Peyer's patch (tissue), 4 donors: Measurements from ENCODE around the gene PTPN11. TPM values are rescaled to one million over a fixed set of nuclear protein-coding genes. Genes with fewer than 3 reads are reported as not detected.
"Not testable (repeated sequence)": the region's sequence is repeated elsewhere in the genome, so short reads cannot be mapped to it uniquely, and the experiment has no call there.

Experiments used
- DNase-seq, 3 donors: peaks; one replicate each; pipeline ENCODE4 v3.0.0-alpha.2; 2017 to 2019
- H3K27ac ChIP-seq, 4 donors: fragments of 200-600 bp; sonication (generic); one replicate each; pipeline ENCODE4 v1.5.1; 2016 to 2019
- H3K27me3 ChIP-seq, 2 donors: fragments of 200-600 bp; sonication (generic); one replicate each; pipeline ENCODE4 v1.5.1; 2019
- H3K36me3 ChIP-seq, 3 donors: fragments of 200-600 bp; sonication (generic); one replicate each; pipeline ENCODE4 v1.5.1; 2016 to 2019
- H3K4me1 ChIP-seq, 4 donors: fragments of 200-600 bp; sonication (generic); one replicate each; pipeline ENCODE4 v1.5.1; 2016 to 2019
- H3K4me3 ChIP-seq, 4 donors: fragments of 200-600 bp; sonication (generic); 1 replicate in 3 of 4; 2 replicates in 1 of 4; pipeline ENCODE4 v1.5.1; 2016 to 2019; ENCODE audit warnings: mild to moderate bottlenecking in 1 of 4
- H3K9me3 ChIP-seq, 4 donors: fragments of 200-600 bp; sonication (generic); one replicate each; pipeline ENCODE4 v1.5.1; 2016 to 2019; ENCODE audit warnings: mild to moderate bottlenecking in 1 of 4
- CTCF ChIP-seq, 6 experiments: fragments of 450-650 bp in 4 of 6; fragments of 200-600 bp in 2 of 6; sonication (generic) in 1 of 6; IDR thresholded peaks; one replicate each; pipeline ENCODE4 v1.5.1; 2017 to 2019; ENCODE audit warnings: antibody characterized with exemption in 6 of 6, mild to moderate bottlenecking in 3 of 6, moderate library complexity in 1 of 6
- POLR2A ChIP-seq, 2 donors: fragments of 450-650 bp; IDR thresholded peaks; one replicate each; pipeline ENCODE4 v1.5.1; 2017; ENCODE audit warnings: antibody characterized with exemption in 2 of 2, mild to moderate bottlenecking in 2 of 2, moderate library complexity in 2 of 2
- total RNA-seq, 4 donors: library from RNA; depleted of rRNA; stranded (reverse); fragments of >200 nt; gene quantifications; one replicate each; pipeline ENCODE4 v1.1.0, GENCODE V29; 2016

The PTPN11 gene
- total RNA-seq, 4 donors from 2014 or later = 34.5 to 128 (median 40.5) TPM

- no peak for DNase-seq
- Histone ChIP-seq H3K9me3 (no peaks in the 10 kb centered on the region), H3K27me3 (no peaks in the 10 kb centered on the region), H3K27ac (no peak overlapping the region), H3K4me3 (no peak overlapping the region), H3K36me3 (no peaks in the 10 kb centered on the region), H3K4me1 (no peaks in the 10 kb centered on the region)
- no peak for TF ChIP-seq POLR2A (IDR thresholded peaks at IDR 0.05)
- no peak for TF ChIP-seq CTCF (IDR thresholded peaks at IDR 0.05)
Observed at GRCh38 chr12:112433551-112433950, 14.8 kb downstream of the PTPN11 start.

GRCh38 chr12:112438645-112439044 lies 19.9 kb downstream of the PTPN11 start:
- H3K9me3 ChIP-seq, H3K27me3 ChIP-seq, DNase-seq, H3K36me3 ChIP-seq, H3K4me1 ChIP-seq, H3K4me3 ChIP-seq, H3K27ac ChIP-seq: not testable (repeated sequence)

GRCh38 chr12:112439769-112440168 lies 21.0 kb downstream of the PTPN11 start:
- H3K27me3 ChIP-seq = no peaks in the 10 kb centered on the region
- H3K27ac ChIP-seq = no peak overlapping the region
- no peak for TF ChIP-seq POLR2A (IDR thresholded peaks at IDR 0.05)
- TF ChIP-seq CTCF (IDR thresholded peaks at IDR 0.05) = no peak
- H3K4me3 ChIP-seq = no peak overlapping the region
- H3K4me1 ChIP-seq = no peaks in the 10 kb centered on the region
- H3K9me3 ChIP-seq = no peaks in the 10 kb centered on the region
- peaks cover 0 to 1% (median 0%) of the 10 kb centered on the region in 3 donors for H3K36me3 ChIP-seq
- DNase-seq = no peak

GRCh38 chr12:112440653-112441052 lies 21.9 kb downstream of the PTPN11 start:
- not testable (repeated sequence) for H3K4me3 ChIP-seq, H3K27ac ChIP-seq, H3K27me3 ChIP-seq, DNase-seq, H3K36me3 ChIP-seq, H3K9me3 ChIP-seq, H3K4me1 ChIP-seq

DNA sequence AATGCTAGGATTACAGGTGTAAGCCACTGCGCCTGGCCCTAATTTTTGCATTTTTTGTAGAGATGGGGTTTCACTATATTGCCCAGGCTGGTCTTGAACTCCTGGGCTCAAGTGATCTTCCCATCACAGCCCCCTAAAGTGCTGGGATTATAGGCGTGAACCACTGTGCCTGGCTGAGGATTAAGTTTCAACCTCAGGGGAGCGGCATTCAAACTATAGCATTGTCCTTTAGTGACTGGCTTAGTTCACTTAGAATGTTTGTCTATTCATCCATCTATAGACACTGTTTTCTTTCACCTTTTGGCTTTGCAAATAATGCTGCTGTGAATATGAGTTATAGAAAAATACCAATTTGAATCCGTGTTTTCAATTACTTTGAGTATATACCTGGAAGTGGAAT lies 25.2 kb downstream of the PTPN11 start:
- Histone ChIP-seq H3K27me3 (no peaks in the 10 kb centered on the region), H3K27ac (no peak overlapping the region), H3K36me3 (peaks cover 0 to 37% (median 0%) of the 10 kb centered on the region in 3 donors), H3K9me3 (no peaks in the 10 kb centered on the region), H3K4me3 (no peak overlapping the region), H3K4me1 (no peaks in the 10 kb centered on the region)
- DNase-seq = no peak
- TF ChIP-seq POLR2A (IDR thresholded peaks at IDR 0.05) (no peak), CTCF (IDR thresholded peaks at IDR 0.05) (no peak)

- Histone ChIP-seq H3K36me3 (peaks cover 0 to 57% (median 0%) of the 10 kb centered on the region in 3 donors), H3K27ac (no peak overlapping the region), H3K9me3 (no peaks in the 10 kb centered on the region), H3K4me1 (no peaks in the 10 kb centered on the region), H3K4me3 (no peak overlapping the region), H3K27me3 (no peaks in the 10 kb centered on the region)
- no peak for DNase-seq
- no peak for TF ChIP-seq POLR2A (IDR thresholded peaks at IDR 0.05)
- TF ChIP-seq CTCF (IDR thresholded peaks at IDR 0.05) = no peak
Observed at GRCh38 chr12:112446008-112446725, 27.4 kb downstream of the PTPN11 start.

DNA sequence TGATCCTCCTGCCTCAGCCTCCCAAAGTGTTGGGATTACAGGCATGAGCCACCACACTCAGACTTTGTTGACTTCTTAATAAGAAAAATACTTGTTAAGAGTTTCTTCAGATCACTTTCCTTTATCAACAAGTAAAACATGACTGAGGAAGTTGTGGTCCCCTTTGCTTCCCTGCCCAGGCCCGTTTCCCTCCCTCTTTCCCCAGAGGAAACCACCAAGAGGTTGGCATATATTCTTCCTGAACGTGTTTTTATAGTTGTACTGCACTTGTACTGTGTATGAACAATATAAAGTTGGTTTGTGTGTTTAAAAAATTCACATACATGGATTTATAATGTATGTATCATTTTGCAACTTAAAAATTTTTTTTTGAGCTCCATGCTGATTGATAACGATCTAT lies 28.4 kb downstream of the PTPN11 start:
- no peak for DNase-seq
- H3K27ac ChIP-seq = no peak overlapping the region
- peaks cover 0 to 66% (median 0%) of the 10 kb centered on the region in 3 donors for H3K36me3 ChIP-seq
- no peaks in the 10 kb centered on the region for H3K4me1 ChIP-seq
- H3K27me3 ChIP-seq = no peaks in the 10 kb centered on the region
- no peak for TF ChIP-seq CTCF (IDR thresholded peaks at IDR 0.05)
- no peak for TF ChIP-seq POLR2A (IDR thresholded peaks at IDR 0.05)
- no peaks in the 10 kb centered on the region for H3K9me3 ChIP-seq
- no peak overlapping the region for H3K4me3 ChIP-seq

GRCh38 chr12:112448165-112448564 lies 29.4 kb downstream of the PTPN11 start:
- H3K4me3 ChIP-seq, H3K4me1 ChIP-seq, DNase-seq, H3K27ac ChIP-seq, H3K9me3 ChIP-seq, H3K27me3 ChIP-seq: not testable (repeated sequence)
- peaks cover 0 to 77% (median 0%) of the 10 kb centered on the region in 3 donors for H3K36me3 ChIP-seq
